Neural progenitor cell (in vitro differentiated cells): ENCODE data around the gene TMEM250.

Experiments
- CTCF ChIP-seq: fragments of 200-600 bp; sonication (generic); IDR thresholded peaks from 2 replicates; pipeline ENCODE4 v1.5.1; 2017; ENCODE audit warnings: antibody characterized with exemption, mild to moderate bottlenecking
- EZH2 ChIP-seq: fragments of 200-600 bp; sonication (generic); IDR thresholded peaks from 2 replicates; pipeline ENCODE4 v1.6.1; 2017; ENCODE audit warnings: antibody characterized with exemption, mild to moderate bottlenecking, moderate library complexity

- TF ChIP-seq CTCF (no peak), EZH2 (no peak)
Observed at GRCh38 chr9:136128436-136128835, 9.8 kb upstream of the TMEM250 start.
